CD14-positive monocyte (primary cell): ENCODE results near the gene IGSF9. TPM values are rescaled to one million over a fixed set of nuclear protein-coding genes. Genes with fewer than 3 reads are reported as not detected.

ENCODE experiments used
- DNase-seq, 3 donors: peaks; one replicate each; pipeline ENCODE4 v3.0.0-alpha.2; 2011 to 2022
- H2AFZ ChIP-seq: 2 replicates; pipeline ENCODE4 v1.6.0; 2012; ENCODE audit warnings: mild to moderate bottlenecking, low read depth, low read length, inconsistent platforms; ENCODE audit not compliant: insufficient read depth, poor library complexity, severe bottlenecking
- H3K27ac ChIP-seq, 2 donors: 1 replicate in 1 of 2; 2 replicates in 1 of 2; pipeline ENCODE4 v1.5.1; 2012 to 2013; ENCODE audit warnings: low read length in 2 of 2, control low read depth in 1 of 2, inconsistent platforms in 1 of 2, low read depth in 1 of 2, mild to moderate bottlenecking in 1 of 2
- H3K27me3 ChIP-seq, 2 donors: one replicate each; pipeline versions ENCODE4 v1.6.0 to v1.6.1; 2011 to 2013; ENCODE audit warnings: low read length in 2 of 2; ENCODE audit not compliant: control insufficient read depth in 2 of 2, insufficient read depth in 2 of 2
- H3K36me3 ChIP-seq, 2 donors: replicated peaks in 1 of 2; 1 replicate in 1 of 2; 2 replicates in 1 of 2; pipeline versions ENCODE4 v1.5.1 to v1.6.1; 2012 to 2013; ENCODE audit warnings: low read length in 2 of 2, control low read depth in 1 of 2, inconsistent platforms in 1 of 2, mild to moderate bottlenecking in 1 of 2; ENCODE audit not compliant: insufficient read depth in 2 of 2, control insufficient read depth in 1 of 2
- H3K4me1 ChIP-seq, 2 donors: 1 replicate in 1 of 2; 2 replicates in 1 of 2; pipeline versions ENCODE4 v1.5.1 to v1.6.1; 2012 to 2013; ENCODE audit warnings: low read length in 2 of 2, control low read depth in 1 of 2, inconsistent platforms in 1 of 2, mild to moderate bottlenecking in 1 of 2, moderate library complexity in 1 of 2; ENCODE audit not compliant: insufficient read depth in 2 of 2, control insufficient read depth in 1 of 2
- H3K4me2 ChIP-seq: replicated peaks from 2 replicates; pipeline ENCODE3; 2012; ENCODE audit warnings: low read length, moderate library complexity, mild to moderate bottlenecking; ENCODE audit not compliant: poor library complexity, severe bottlenecking; ENCODE audit errors: extremely low read depth
- H3K4me3 ChIP-seq, 3 experiments: fragments of 200-600 bp in 1 of 3; sonication (generic) in 1 of 3; replicated peaks in 1 of 3; 1 replicate in 2 of 3; 2 replicates in 1 of 3; pipeline ENCODE4 v1.5.1; 2011 to 2013; ENCODE audit warnings: low read length in 3 of 3, mild to moderate bottlenecking in 3 of 3, control low read depth in 2 of 3, low read depth in 2 of 3, inconsistent platforms in 1 of 3, moderate library complexity in 1 of 3
- H3K79me2 ChIP-seq: 2 replicates; pipeline ENCODE4 v1.6.0; 2012; ENCODE audit warnings: mild to moderate bottlenecking, control low read depth, inconsistent platforms, low read length, moderate library complexity; ENCODE audit not compliant: insufficient read depth
- H3K9ac ChIP-seq: 2 replicates; pipeline ENCODE4 v1.6.0; 2017; ENCODE audit warnings: low read length, mild to moderate bottlenecking; ENCODE audit not compliant: insufficient read depth, poor library complexity, severe bottlenecking
- H3K9me3 ChIP-seq, 2 donors: replicated peaks in 1 of 2; 1 replicate in 1 of 2; 2 replicates in 1 of 2; pipeline versions ENCODE4 v1.5.1 to v1.6.1; 2012 to 2013; ENCODE audit warnings: low read length in 2 of 2, control low read depth in 1 of 2; ENCODE audit not compliant: control insufficient read depth in 1 of 2, insufficient read depth in 1 of 2
- H4K20me1 ChIP-seq: 2 replicates; pipeline ENCODE4 v1.6.0; 2012; ENCODE audit warnings: mild to moderate bottlenecking, low read length, control low read depth, moderate library complexity; ENCODE audit not compliant: insufficient read depth
- H3K27ac Mint-ChIP-seq, 7 donors: one replicate each; pipeline ENCODE4 v1.8.0; 2020; ENCODE audit warnings: mild to moderate bottlenecking in 7 of 7, mixed read lengths in 7 of 7, moderate library complexity in 6 of 7, inconsistent platforms in 2 of 7
- H3K27me3 Mint-ChIP-seq, 3 donors: one replicate each; pipeline ENCODE4 v1.8.0; 2021 to 2022; ENCODE audit warnings: low read depth in 3 of 3, mild to moderate bottlenecking in 3 of 3, mixed read lengths in 3 of 3, moderate library complexity in 3 of 3, inconsistent platforms in 1 of 3
- H3K36me3 Mint-ChIP-seq, 2 donors: one replicate each; pipeline ENCODE4 v1.8.0; 2020; ENCODE audit warnings: mixed read lengths in 2 of 2, inconsistent platforms in 1 of 2, mild to moderate bottlenecking in 1 of 2
- H3K4me1 Mint-ChIP-seq: one replicate; pipeline ENCODE4 v1.8.0; 2020; ENCODE audit warnings: mild to moderate bottlenecking, mixed read lengths
- H3K4me3 Mint-ChIP-seq, 2 donors: one replicate each; pipeline ENCODE4 v1.8.0; 2020; ENCODE audit warnings: mild to moderate bottlenecking in 2 of 2, mixed read lengths in 2 of 2, moderate library complexity in 1 of 2
- H3K9me3 Mint-ChIP-seq, 7 donors: one replicate each; pipeline ENCODE4 v1.8.0; 2020 to 2022; ENCODE audit warnings: mixed read lengths in 7 of 7, mild to moderate bottlenecking in 6 of 7, moderate library complexity in 6 of 7, inconsistent platforms in 2 of 7
- WGBS: methylation state at CpG from one replicate; pipeline ENCODE4 v1.1.5; 2013; ENCODE audit warnings: missing lambda C conversion rate; ENCODE audit not compliant: insufficient coverage; 5-methylcytosine and 5-hydroxymethylcytosine counted together
- intact Hi-C, 2 donors: fragments of 100-400 bp; cut with micrococcal nuclease; formaldehyde crosslinking; loops; one replicate each; pipeline versions ENCODE4 v1.15.0 to v1.15.1; 2023
- polyA plus RNA-seq, 3 donors: library from polyadenylated mRNA; depleted of rRNA in 1 of 3; unstranded in 2 of 3; stranded (reverse) in 1 of 3; fragments of 300-500 nt in 2 of 3; fragments of >200 nt in 1 of 3; fragmentation: Illumina TruSeq in 2 of 3; gene quantifications; 1 replicate in 2 of 3; 2 replicates in 1 of 3; pipeline ENCODE4 v1.2.3, GENCODE V29; 2012 to 2021
- TF ChIP-seq, protein P1 (sequence below): fragments of 200-600 bp; IDR thresholded peaks from one replicate; pipeline ENCODE4 v1.8.0; 2022; ENCODE audit warnings: antibody characterized with exemption, mild to moderate bottlenecking

Gene IGSF9
- polyA plus RNA-seq, 3 donors: 0.04 TPM; not detected in 2

DNA sequence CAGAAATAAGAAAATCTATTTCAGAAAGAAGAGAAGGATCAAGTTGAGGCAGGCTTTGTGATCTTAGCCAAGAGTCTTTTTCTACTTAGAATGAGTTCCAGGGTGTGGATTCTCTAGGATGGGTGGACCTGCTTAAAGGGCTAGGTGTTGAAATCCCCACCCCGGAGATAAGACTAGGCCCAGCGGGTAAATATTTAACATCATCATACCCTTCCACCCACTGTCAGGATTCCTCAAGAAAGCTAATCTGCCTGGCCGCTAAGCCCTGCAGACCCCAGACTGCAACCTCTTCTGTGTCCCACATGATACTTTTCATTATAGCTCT, 5.8 kb downstream of the IGSF9 start:
- WGBS: no CpG with 5 or more reads among the region's 3 CpGs
- Mint-ChIP-seq H3K27ac (peak overlapping the region in 1 of 7 donors; percentile 28), H3K9me3 (peaks cover 0 to 1% (median 0%) of the 10 kb centered on the region in 7 donors), H3K4me3 (no peak overlapping the region), H3K36me3 (peaks cover 0 to 3% of the 10 kb centered on the region in 2 donors), H3K27me3 (peaks cover 4 to 13% (median 11%) of the 10 kb centered on the region in 3 donors), H3K4me1 (peaks cover 73% of the 10 kb centered on the region)
- Histone ChIP-seq H4K20me1 (no peaks in the 10 kb centered on the region), H3K79me2 (peaks cover 63% of the 10 kb centered on the region), H2AFZ (no peak overlapping the region), H3K4me3 (no peak overlapping the region), H3K9ac (no peak overlapping the region), H3K4me1 (peaks cover 44 to 57% of the 10 kb centered on the region in 2 donors), H3K36me3 (no peaks in the 10 kb centered on the region), H3K27ac (no peak overlapping the region), H3K27me3 (peaks cover under 1 to 4% of the 10 kb centered on the region in 2 donors), H3K4me2 (no peak overlapping the region), H3K9me3 (no peaks in the 10 kb centered on the region)
- no peak for DNase-seq
- TF ChIP-seq, protein P1, sequence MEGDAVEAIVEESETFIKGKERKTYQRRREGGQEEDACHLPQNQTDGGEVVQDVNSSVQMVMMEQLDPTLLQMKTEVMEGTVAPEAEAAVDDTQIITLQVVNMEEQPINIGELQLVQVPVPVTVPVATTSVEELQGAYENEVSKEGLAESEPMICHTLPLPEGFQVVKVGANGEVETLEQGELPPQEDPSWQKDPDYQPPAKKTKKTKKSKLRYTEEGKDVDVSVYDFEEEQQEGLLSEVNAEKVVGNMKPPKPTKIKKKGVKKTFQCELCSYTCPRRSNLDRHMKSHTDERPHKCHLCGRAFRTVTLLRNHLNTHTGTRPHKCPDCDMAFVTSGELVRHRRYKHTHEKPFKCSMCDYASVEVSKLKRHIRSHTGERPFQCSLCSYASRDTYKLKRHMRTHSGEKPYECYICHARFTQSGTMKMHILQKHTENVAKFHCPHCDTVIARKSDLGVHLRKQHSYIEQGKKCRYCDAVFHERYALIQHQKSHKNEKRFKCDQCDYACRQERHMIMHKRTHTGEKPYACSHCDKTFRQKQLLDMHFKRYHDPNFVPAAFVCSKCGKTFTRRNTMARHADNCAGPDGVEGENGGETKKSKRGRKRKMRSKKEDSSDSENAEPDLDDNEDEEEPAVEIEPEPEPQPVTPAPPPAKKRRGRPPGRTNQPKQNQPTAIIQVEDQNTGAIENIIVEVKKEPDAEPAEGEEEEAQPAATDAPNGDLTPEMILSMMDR: no peak
- intact Hi-C loops: loop anchor here (2.0 to 10.0 kb wide), 3 partner anchors 61 to 155 kb away; partner anchors contain the start of gene IGSF8 (in 1 of the 2)

DNA sequence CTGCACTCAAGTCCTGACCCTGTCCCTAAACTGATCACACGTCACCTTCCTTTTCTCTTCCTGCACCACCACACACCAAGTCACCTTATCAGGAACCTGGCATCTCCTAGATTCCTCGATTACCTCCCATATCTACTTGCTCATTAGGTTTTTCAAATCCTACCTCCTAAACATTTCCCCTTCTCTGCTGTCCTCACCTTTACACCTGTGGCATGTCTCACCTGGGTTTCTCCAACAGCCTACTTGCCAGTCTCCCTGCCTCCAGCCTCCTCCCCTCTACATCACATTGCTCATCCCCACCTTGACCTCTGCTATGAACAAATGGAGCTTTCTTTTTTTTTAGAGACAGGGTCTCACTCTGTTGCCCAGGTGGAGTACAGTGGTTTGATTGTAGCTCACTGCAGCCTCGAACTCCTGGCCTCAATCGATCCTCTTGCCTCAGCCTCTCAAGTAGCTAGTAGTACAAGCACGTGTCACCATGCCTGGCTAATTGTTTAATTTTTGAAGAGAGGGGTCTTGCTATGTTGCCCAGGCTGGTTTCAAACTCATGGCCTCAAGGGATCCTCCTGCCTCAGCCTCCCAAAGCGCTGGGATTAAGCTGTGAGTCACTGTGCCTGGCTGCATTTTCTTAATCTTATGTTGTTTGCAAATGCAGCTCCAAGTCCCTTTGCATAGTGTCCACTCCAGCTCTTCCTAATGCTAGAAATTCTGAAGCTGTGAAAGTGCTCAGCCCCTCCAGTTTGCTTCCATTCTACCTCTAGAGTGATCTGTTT, 6.3 kb downstream of the IGSF9 start:
- no peaks in the 10 kb centered on the region for H3K9me3 ChIP-seq
- WGBS: 91% methylated on average over 5 of the region's 6 CpGs
- H3K36me3 ChIP-seq: no peaks in the 10 kb centered on the region
- no peaks in the 10 kb centered on the region for H4K20me1 ChIP-seq
- H3K4me2 ChIP-seq: no peak overlapping the region
- TF ChIP-seq, protein P1: no peak
- no peak overlapping the region for H2AFZ ChIP-seq
- no peak overlapping the region for H3K27ac ChIP-seq
- intact Hi-C loops: loop anchor here (2.0 to 10.0 kb wide), 3 partner anchors 62 to 156 kb away; partner anchors contain the start of gene IGSF8 (in 1 of the 2)
- Mint-ChIP-seq H3K27ac (no peak overlapping the region), H3K36me3 (peaks cover 0 to 3% of the 10 kb centered on the region in 2 donors), H3K4me1 (peaks cover 68% of the 10 kb centered on the region), H3K27me3 (peaks cover 0 to 8% (median 6%) of the 10 kb centered on the region in 3 donors), H3K9me3 (peaks cover 0 to 1% (median 0%) of the 10 kb centered on the region in 7 donors), H3K4me3 (peak overlapping the region in 1 of 2 donors; percentile 35)
- no peak overlapping the region for H3K9ac ChIP-seq
- no peak for DNase-seq
- H3K27me3 ChIP-seq: no peaks in the 10 kb centered on the region
- H3K79me2 ChIP-seq: peaks cover 63% of the 10 kb centered on the region
- H3K4me3 ChIP-seq: no peak overlapping the region
- peaks cover 40 to 52% of the 10 kb centered on the region in 2 donors for H3K4me1 ChIP-seq
